ENCODE results near the gene PIK3CB. TPM values are rescaled to one million over a fixed set of nuclear protein-coding genes. Genes with fewer than 3 reads are reported as not detected.
A peak's percentile ranks its signal among the peaks of the same experiment; 100 is the strongest.
"Not testable (repeated sequence)": the region's sequence is repeated elsewhere in the genome, so short reads cannot be mapped to it uniquely, and the experiment has no call there.

Gene PIK3CB
- polyA plus RNA-seq, 3 donors: 26.8 to 32.2 (median 28.2) TPM

- no peak for DNase-seq (ENCODE audit: extremely low read depth in 1 of 11, low read depth in 9 of 11, low spot score in 4 of 11)
Measured at GRCh38 chr3:138696666-138697370, 137.9 kb downstream of the PIK3CB start.

- DNase-seq (ENCODE audit: extremely low read depth in 1 of 11, low read depth in 9 of 11, low spot score in 4 of 11): no peak
Measured at GRCh38 chr3:138694287-138695007, 140.3 kb downstream of the PIK3CB start.

- no peak for DNase-seq (ENCODE audit: extremely low read depth in 1 of 11, low read depth in 9 of 11, low spot score in 4 of 11)
Measured at GRCh38 chr3:138692152-138692551, 142.6 kb downstream of the PIK3CB start.

- no peak for DNase-seq (ENCODE audit: extremely low read depth in 1 of 11, low read depth in 9 of 11, low spot score in 4 of 11)
Measured at GRCh38 chr3:138691351-138691750, 143.4 kb downstream of the PIK3CB start.

GRCh38 chr3:138690036-138690435 is 144.7 kb downstream of the PIK3CB start:
- DNase-seq (ENCODE audit: extremely low read depth in 1 of 11, low read depth in 9 of 11, low spot score in 4 of 11): no peak

GRCh38 chr3:138688871-138689299 is 145.8 kb downstream of the PIK3CB start:
- no peak for DNase-seq (ENCODE audit: extremely low read depth in 1 of 11, low read depth in 9 of 11, low spot score in 4 of 11)

GRCh38 chr3:138687236-138687635 is 147.5 kb downstream of the PIK3CB start:
- DNase-seq (ENCODE audit: extremely low read depth in 1 of 11, low read depth in 9 of 11, low spot score in 4 of 11): no peak

GRCh38 chr3:138686771-138687221 is 147.9 kb downstream of the PIK3CB start:
- DNase-seq (ENCODE audit: extremely low read depth in 1 of 11, low read depth in 9 of 11, low spot score in 4 of 11): peak in 3 of 11 donors; percentile 9 to 17 (median 16)

- no peak for DNase-seq (ENCODE audit: extremely low read depth in 1 of 11, low read depth in 9 of 11, low spot score in 4 of 11)
Measured at GRCh38 chr3:138684396-138684795, 150.3 kb downstream of the PIK3CB start.

GRCh38 chr3:138682648-138683047 is 152.1 kb downstream of the PIK3CB start:
- DNase-seq (ENCODE audit: extremely low read depth in 1 of 11, low read depth in 9 of 11, low spot score in 4 of 11): no peak

GRCh38 chr3:138681463-138682220 is 153.1 kb downstream of the PIK3CB start:
- DNase-seq (ENCODE audit: extremely low read depth in 1 of 11, low read depth in 9 of 11, low spot score in 4 of 11): peak in 7 of 11 donors; percentile 16 to 42 (median 31)

- DNase-seq (ENCODE audit: extremely low read depth in 1 of 11, low read depth in 9 of 11, low spot score in 4 of 11): not testable (repeated sequence)
Measured at GRCh38 chr3:138680974-138681373, 153.8 kb downstream of the PIK3CB start.

- DNase-seq (ENCODE audit: extremely low read depth in 1 of 11, low read depth in 9 of 11, low spot score in 4 of 11): no peak
Measured at GRCh38 chr3:138678874-138679392, 155.8 kb downstream of the PIK3CB start.

GRCh38 chr3:138678086-138678485 is 156.6 kb downstream of the PIK3CB start:
- no peak for DNase-seq (ENCODE audit: extremely low read depth in 1 of 11, low read depth in 9 of 11, low spot score in 4 of 11)

GRCh38 chr3:138675393-138675792 is 159.3 kb downstream of the PIK3CB start:
- no peak for DNase-seq (ENCODE audit: extremely low read depth in 1 of 11, low read depth in 9 of 11, low spot score in 4 of 11)

- no peak for DNase-seq (ENCODE audit: extremely low read depth in 1 of 11, low read depth in 9 of 11, low spot score in 4 of 11)
Measured at GRCh38 chr3:138673641-138674530, 160.8 kb downstream of the PIK3CB start.

- DNase-seq (ENCODE audit: extremely low read depth in 1 of 11, low read depth in 9 of 11, low spot score in 4 of 11): no peak
Measured at GRCh38 chr3:138670407-138670806, 164.3 kb downstream of the PIK3CB start.

GRCh38 chr3:138668107-138668506 is 166.6 kb downstream of the PIK3CB start:
- no peak for DNase-seq (ENCODE audit: extremely low read depth in 1 of 11, low read depth in 9 of 11, low spot score in 4 of 11)

GRCh38 chr3:138657508-138657907 is 177.2 kb downstream of the PIK3CB start:
- no peak for DNase-seq (ENCODE audit: extremely low read depth in 1 of 11, low read depth in 9 of 11, low spot score in 4 of 11)

Measured in renal cortex interstitium (tissue), 11 donors.